GM12878 (cell line): ENCODE data around the gene GSTM5. TPM values are rescaled to one million over a fixed set of nuclear protein-coding genes. Genes with fewer than 3 reads are reported as not detected.
"Not testable (repeated sequence)": the region's sequence is repeated elsewhere in the genome, so short reads cannot be mapped to it uniquely, and the experiment has no call there.

ENCODE experiments used
- ATAC-seq: fragments of 200-7000 bp; cut with Tn5 transposase; 3 replicates; pipeline ENCODE4 v1.9.1; 2020; ENCODE audit warnings: mild to moderate bottlenecking, moderate library complexity
- BruUV-seq: library from RNA; stranded (reverse); fragments of 400-500 nt; replicated peaks from 2 replicates; lab custom pipeline; 2021; lab: Mats Ljungman, UMichigan
- CTCF ChIA-PET: fragments of 300-600 bp; sonication (Branson Sonifier 250); formaldehyde crosslinking; extraction: SDS; loops from one replicate; lab custom pipeline; 2021; ENCODE audit warnings: inconsistent platforms; lab: Yijun Ruan, JAX
- POLR2A ChIA-PET: fragments of 350-600 bp; formaldehyde crosslinking; extraction: SDS; loops from one replicate; lab custom pipeline; 2021; ENCODE audit warnings: inconsistent platforms; lab: Charles Lee
- RAD21 ChIA-PET: fragments of 300-600 bp; sonication (Branson Sonifier 250); formaldehyde crosslinking; loops from one replicate; lab custom pipeline; 2023; ENCODE audit warnings: antibody characterized with exemption; ENCODE audit not compliant: unreplicated experiment; lab: Charles Lee
- SMC1A ChIA-PET: fragments of 300-600 bp; sonication (Branson Sonifier 250); formaldehyde crosslinking; loops from one replicate; lab custom pipeline; 2023; ENCODE audit not compliant: unreplicated experiment, uncharacterized antibody; lab: Charles Lee
- DNase-seq: peaks from one replicate; pipeline ENCODE4 v3.0.0-alpha.2; 2011; ENCODE audit warnings: low read depth, low spot score
- FAIRE-seq: peaks from 3 replicates; lab custom pipeline; 2011; peaks lifted over from hg19 to GRCh38; lab: Jason Lieb, UNC
- H2AFZ ChIP-seq: 2 replicates; pipeline ENCODE4 v1.6.0; 2011; ENCODE audit warnings: low read depth, low read length, control low read depth; ENCODE audit not compliant: control insufficient read depth
- H3K27ac ChIP-seq: 2 replicates; pipeline ENCODE4 v1.5.1; 2011; ENCODE audit warnings: control low read depth; ENCODE audit not compliant: control insufficient read depth, insufficient read depth
- H3K27me3 ChIP-seq, 2 experiments: replicated peaks in 1 of 2; 2 replicates each; pipeline versions ENCODE4 v1.6.0 to v1.6.1; 2011; ENCODE audit warnings: low read length in 1 of 2; ENCODE audit not compliant: control insufficient read depth in 2 of 2, insufficient read depth in 2 of 2
- H3K36me3 ChIP-seq, 2 experiments: 2 replicates each; pipeline ENCODE4 v1.5.1; 2011; ENCODE audit warnings: low read length in 1 of 2; ENCODE audit not compliant: control insufficient read depth in 2 of 2, insufficient read depth in 2 of 2
- H3K4me1 ChIP-seq: 2 replicates; pipeline ENCODE4 v1.6.1; 2011; ENCODE audit warnings: mild to moderate bottlenecking, low read length, moderate library complexity, mixed read lengths; ENCODE audit not compliant: control insufficient read depth, insufficient read depth
- H3K4me2 ChIP-seq: 2 replicates; pipeline ENCODE4 v1.6.0; 2011; ENCODE audit warnings: control low read depth; ENCODE audit not compliant: control insufficient read depth, insufficient read depth
- H3K4me3 ChIP-seq: fragments of 200-600 bp; sonication (generic); 2 replicates; pipeline ENCODE4 v1.5.1; 2016
- H3K79me2 ChIP-seq: 2 replicates; pipeline ENCODE4 v1.6.0; 2011; ENCODE audit warnings: low read length; ENCODE audit not compliant: control insufficient read depth, insufficient read depth
- H3K9ac ChIP-seq: 2 replicates; pipeline ENCODE4 v1.8.0; 2011; ENCODE audit warnings: low read length, control low read depth, mixed read lengths; ENCODE audit not compliant: control insufficient read depth, insufficient read depth
- H3K9me3 ChIP-seq: replicated peaks from 3 replicates; pipeline ENCODE4 v1.5.1; 2011; ENCODE audit warnings: mild to moderate bottlenecking, low read length; ENCODE audit not compliant: control insufficient read depth, insufficient read depth
- H4K20me1 ChIP-seq: 2 replicates; pipeline ENCODE4 v1.6.0; 2011; ENCODE audit not compliant: control insufficient read depth, insufficient read depth
- RUNX3 ChIP-seq: IDR thresholded peaks from 2 replicates; pipeline ENCODE4 v1.6.1; 2012; ENCODE audit warnings: low read length, inconsistent platforms
- STAT3 ChIP-seq: IDR thresholded peaks from 2 replicates; pipeline ENCODE4 v1.6.1; 2011; ENCODE audit warnings: low read depth, low read length, improper control_type of control experiment
- WGBS: methylation state at CpG from one replicate; pipeline ENCODE4 v1.1.6; 2016; ENCODE audit warnings: low lambda C conversion rate; ENCODE audit not compliant: insufficient replicate concordance, insufficient coverage; ENCODE audit errors: missing lambda C conversion rate; 5-methylcytosine and 5-hydroxymethylcytosine counted together
- in situ Hi-C: fragments of 300-500 bp; cut with MboI; formaldehyde crosslinking; loops from 9 replicates; pipeline ENCODE4 v1.14.3; 2018; ENCODE audit warnings: mixed read lengths
- intact Hi-C: fragments of 100-400 bp; cut with micrococcal nuclease; formaldehyde crosslinking; loops from one replicate; pipeline ENCODE4 v1.14.2; 2022; ENCODE audit not compliant: unreplicated experiment
- polyA plus RNA-seq, 11 experiments: library from polyadenylated mRNA; depleted of rRNA in 4 of 11; unstranded in 6 of 11; stranded (reverse) in 5 of 11; fragments of >200 nt; fragmentation: Nextera tagmentation in 4 of 11; fragmentation: Illumina TruSeq in 1 of 11; extraction: Ambion mirVana in 4 of 11; extraction: Trizol in 1 of 11; gene quantifications; 1 replicate in 1 of 11; 2 replicates in 10 of 11; pipeline versions ENCODE4 v1.2.1 to v1.2.3, GENCODE V29; 2011 to 2016; ENCODE audit warnings: inconsistent platforms in 2 of 11, missing spikeins in 2 of 11, low read depth in 1 of 11
- total RNA-seq, 4 experiments: library from RNA; depleted of rRNA in 3 of 4; stranded (reverse); fragments of >200 nt in 3 of 4; fragmentation: Illumina TruSeq in 1 of 4; extraction: Trizol in 1 of 4; gene quantifications; 2 replicates each; pipeline versions ENCODE4 v1.2.1 to v1.2.3, GENCODE V29; 2013 to 2021
- TF ChIP-seq, protein P1 (sequence below): fragments of 450-650 bp; formaldehyde crosslinking; IDR thresholded peaks from 2 replicates; pipeline ENCODE4 v1.4.0; 2020; ENCODE audit warnings: mild to moderate bottlenecking, moderate library complexity

The GSTM5 gene
- total and polyA plus RNA-seq, 10 of the 15 experiments (the other 5 are each of a cell fraction or from before 2014, with no cell fraction given), result 0.10 to 0.37 (median 0.26) TPM; not detected in 1

DNA sequence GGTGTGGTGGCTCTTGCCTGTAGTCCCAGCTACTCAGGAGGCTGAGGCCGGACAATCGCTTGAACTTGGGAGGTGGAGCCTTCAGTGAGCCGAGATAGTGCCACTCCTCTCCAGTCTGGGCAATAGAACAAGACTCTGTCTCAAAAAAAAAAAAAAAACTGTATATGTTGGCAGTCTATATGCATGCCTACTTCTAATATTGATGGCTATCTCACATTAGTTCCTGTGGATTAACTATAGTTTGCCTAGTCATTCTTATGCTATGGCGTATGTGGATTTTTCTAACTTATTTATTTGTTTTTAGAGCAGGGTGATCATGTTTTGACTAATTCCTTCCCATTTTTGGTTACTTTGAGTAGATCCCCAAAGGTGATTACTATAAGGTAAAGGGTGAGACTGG lies 15.0 kb upstream of the GSTM5 start (continued):
- TF ChIP-seq, protein P1, sequence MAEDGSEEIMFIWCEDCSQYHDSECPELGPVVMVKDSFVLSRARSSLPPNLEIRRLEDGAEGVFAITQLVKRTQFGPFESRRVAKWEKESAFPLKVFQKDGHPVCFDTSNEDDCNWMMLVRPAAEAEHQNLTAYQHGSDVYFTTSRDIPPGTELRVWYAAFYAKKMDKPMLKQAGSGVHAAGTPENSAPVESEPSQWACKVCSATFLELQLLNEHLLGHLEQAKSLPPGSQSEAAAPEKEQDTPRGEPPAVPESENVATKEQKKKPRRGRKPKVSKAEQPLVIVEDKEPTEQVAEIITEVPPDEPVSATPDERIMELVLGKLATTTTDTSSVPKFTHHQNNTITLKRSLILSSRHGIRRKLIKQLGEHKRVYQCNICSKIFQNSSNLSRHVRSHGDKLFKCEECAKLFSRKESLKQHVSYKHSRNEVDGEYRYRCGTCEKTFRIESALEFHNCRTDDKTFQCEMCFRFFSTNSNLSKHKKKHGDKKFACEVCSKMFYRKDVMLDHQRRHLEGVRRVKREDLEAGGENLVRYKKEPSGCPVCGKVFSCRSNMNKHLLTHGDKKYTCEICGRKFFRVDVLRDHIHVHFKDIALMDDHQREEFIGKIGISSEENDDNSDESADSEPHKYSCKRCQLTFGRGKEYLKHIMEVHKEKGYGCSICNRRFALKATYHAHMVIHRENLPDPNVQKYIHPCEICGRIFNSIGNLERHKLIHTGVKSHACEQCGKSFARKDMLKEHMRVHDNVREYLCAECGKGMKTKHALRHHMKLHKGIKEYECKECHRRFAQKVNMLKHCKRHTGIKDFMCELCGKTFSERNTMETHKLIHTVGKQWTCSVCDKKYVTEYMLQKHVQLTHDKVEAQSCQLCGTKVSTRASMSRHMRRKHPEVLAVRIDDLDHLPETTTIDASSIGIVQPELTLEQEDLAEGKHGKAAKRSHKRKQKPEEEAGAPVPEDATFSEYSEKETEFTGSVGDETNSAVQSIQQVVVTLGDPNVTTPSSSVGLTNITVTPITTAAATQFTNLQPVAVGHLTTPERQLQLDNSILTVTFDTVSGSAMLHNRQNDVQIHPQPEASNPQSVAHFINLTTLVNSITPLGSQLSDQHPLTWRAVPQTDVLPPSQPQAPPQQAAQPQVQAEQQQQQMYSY (CRISPR knock-in tag), result no peak
- TF ChIP-seq STAT3 (no peak), RUNX3 (no peak)
- TF ChIP-seq, all 136 proteins: peak for 0

- FAIRE-seq, H2AFZ ChIP-seq, H3K27ac ChIP-seq, POLR2A ChIA-PET, in situ Hi-C loops, ATAC-seq, CTCF ChIA-PET, H3K79me2 ChIP-seq, H3K36me3 ChIP-seq, BruUV-seq, intact Hi-C loops, DNase-seq, SMC1A ChIA-PET, RAD21 ChIA-PET, H3K4me1 ChIP-seq, H3K9me3 ChIP-seq, H3K4me2 ChIP-seq, H4K20me1 ChIP-seq, H3K4me3 ChIP-seq, H3K9ac ChIP-seq, H3K27me3 ChIP-seq: not testable (repeated sequence)
- 95% methylated on average over 2 of the region's 4 CpGs for WGBS
Measured at GRCh38 chr1:109697861-109698260, 14.2 kb upstream of the GSTM5 start.

DNA sequence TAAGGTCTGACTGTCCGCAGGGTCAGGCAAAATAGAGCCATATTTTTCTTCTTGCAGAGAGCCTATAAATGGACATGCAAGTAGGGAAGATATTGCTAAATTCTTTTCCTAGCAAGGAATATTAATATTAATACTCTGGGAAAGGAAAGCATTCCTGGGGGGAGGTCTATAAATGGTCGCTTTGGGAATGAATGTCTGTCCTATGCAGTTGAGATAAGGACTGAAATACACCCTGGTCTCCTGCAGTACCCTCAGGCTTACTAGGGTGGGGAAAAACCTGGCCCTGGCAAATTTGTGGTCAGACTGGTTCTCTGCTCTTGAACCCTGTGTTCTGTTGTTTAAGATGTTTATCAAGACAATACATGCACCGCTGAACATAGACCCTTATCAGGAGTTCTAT lies 9.1 kb upstream of the GSTM5 start:
- H3K79me2 ChIP-seq, H2AFZ ChIP-seq, H3K4me1 ChIP-seq, ATAC-seq, H3K4me2 ChIP-seq, H3K36me3 ChIP-seq, POLR2A ChIA-PET, RAD21 ChIA-PET, DNase-seq, BruUV-seq, H3K27ac ChIP-seq, H4K20me1 ChIP-seq, in situ Hi-C loops, H3K9me3 ChIP-seq, SMC1A ChIA-PET, intact Hi-C loops, H3K9ac ChIP-seq, CTCF ChIA-PET, H3K27me3 ChIP-seq, FAIRE-seq, H3K4me3 ChIP-seq: not testable (repeated sequence)
- 70% methylated on average over 3 of the region's 3 CpGs for whole genome bisulfite sequencing
